ENCODE results near the gene SDC4.

Gene SDC4

GRCh38 chr20:45325371-45325770, 22.9 kb downstream of the SDC4 start:
- DNase-seq (ENCODE audit: extremely low spot score, insufficient read length, low read depth) (no peak), FAIRE-seq (no peak)

GRCh38 chr20:45323731-45324130, 24.5 kb downstream of the SDC4 start:
- DNase-seq (ENCODE audit: extremely low spot score, insufficient read length, low read depth) (no peak), FAIRE-seq (no peak)

- FAIRE-seq (peak; percentile 52), DNase-seq (ENCODE audit: extremely low spot score, insufficient read length, low read depth) (no peak)
Measured at GRCh38 chr20:45322952-45323383, 25.3 kb downstream of the SDC4 start.

- FAIRE-seq (peak; percentile 5), DNase-seq (ENCODE audit: extremely low spot score, insufficient read length, low read depth) (peak; percentile 30)
Measured at GRCh38 chr20:45320948-45321595, 27.2 kb downstream of the SDC4 start.

GRCh38 chr20:45318948-45319347, 29.3 kb downstream of the SDC4 start:
- no peak for DNase-seq (ENCODE audit: extremely low spot score, insufficient read length, low read depth)
- FAIRE-seq, result no peak

GRCh38 chr20:45318386-45318939, 29.8 kb downstream of the SDC4 start:
- FAIRE-seq (no peak), DNase-seq (ENCODE audit: extremely low spot score, insufficient read length, low read depth) (no peak)

GRCh38 chr20:45317826-45318225, 30.4 kb downstream of the SDC4 start:
- DNase-seq (ENCODE audit: extremely low spot score, insufficient read length, low read depth), result no peak

GRCh38 chr20:45316150-45317080, 31.8 kb downstream of the SDC4 start:
- DNase-seq (ENCODE audit: extremely low spot score, insufficient read length, low read depth), result no peak
- no peak for FAIRE-seq

More at GRCh38 chr20:45317826-45318225, 30.4 kb downstream of the SDC4 start:
- FAIRE-seq, result no peak

GRCh38 chr20:45315672-45316071, 32.6 kb downstream of the SDC4 start:
- FAIRE-seq, result no peak
- DNase-seq (ENCODE audit: extremely low spot score, insufficient read length, low read depth), result no peak

GRCh38 chr20:45313943-45314342, 34.3 kb downstream of the SDC4 start:
- DNase-seq (ENCODE audit: extremely low spot score, insufficient read length, low read depth) (no peak), FAIRE-seq (no peak)

- no peak for FAIRE-seq
Measured at GRCh38 chr20:45313065-45313695, 35.0 kb downstream of the SDC4 start.

GRCh38 chr20:45312241-45312640, 36.0 kb downstream of the SDC4 start:
- DNase-seq (ENCODE audit: extremely low spot score, insufficient read length, low read depth) (no peak), FAIRE-seq (no peak)

More at GRCh38 chr20:45313065-45313695, 35.0 kb downstream of the SDC4 start:
- DNase-seq (ENCODE audit: extremely low spot score, insufficient read length, low read depth), result no peak

- DNase-seq (ENCODE audit: extremely low spot score, insufficient read length, low read depth) (peak; percentile 60), FAIRE-seq (no peak)
Measured at GRCh38 chr20:45311589-45312211, 36.5 kb downstream of the SDC4 start.

- FAIRE-seq, result no peak
- no peak for DNase-seq (ENCODE audit: extremely low spot score, insufficient read length, low read depth)
Measured at GRCh38 chr20:45309075-45309474, 39.1 kb downstream of the SDC4 start.

GRCh38 chr20:45308117-45308778, 40.0 kb downstream of the SDC4 start, which contains the start of gene MATN4:
TSS of gene MATN4 (minus strand) at chr20:45308299. CDS start at chr20:45305582, 2,717 bp downstream.
- FAIRE-seq, result no peak
- DNase-seq (ENCODE audit: extremely low spot score, insufficient read length, low read depth), result no peak

- no peak for DNase-seq (ENCODE audit: extremely low spot score, insufficient read length, low read depth)
Measured at GRCh38 chr20:45307076-45307640, 41.1 kb downstream of the SDC4 start.

GRCh38 chr20:45306431-45306982, 41.7 kb downstream of the SDC4 start, which contains the start of gene RBPJL:
TSS of gene RBPJL (plus strand) at chr20:45306840. CDS start at chr20:45306923, 83 bp downstream.
- FAIRE-seq (no peak), DNase-seq (ENCODE audit: extremely low spot score, insufficient read length, low read depth) (no peak)

More at GRCh38 chr20:45307076-45307640, 41.1 kb downstream of the SDC4 start:
- no peak for FAIRE-seq

- no peak for DNase-seq (ENCODE audit: extremely low spot score, insufficient read length, low read depth)
- FAIRE-seq, result no peak
Measured at GRCh38 chr20:45305262-45305661, 43.0 kb downstream of the SDC4 start.

Measured in GM18507 (cell line).